ENCODE results near the gene MYOG.

MYOG gene

DNA sequence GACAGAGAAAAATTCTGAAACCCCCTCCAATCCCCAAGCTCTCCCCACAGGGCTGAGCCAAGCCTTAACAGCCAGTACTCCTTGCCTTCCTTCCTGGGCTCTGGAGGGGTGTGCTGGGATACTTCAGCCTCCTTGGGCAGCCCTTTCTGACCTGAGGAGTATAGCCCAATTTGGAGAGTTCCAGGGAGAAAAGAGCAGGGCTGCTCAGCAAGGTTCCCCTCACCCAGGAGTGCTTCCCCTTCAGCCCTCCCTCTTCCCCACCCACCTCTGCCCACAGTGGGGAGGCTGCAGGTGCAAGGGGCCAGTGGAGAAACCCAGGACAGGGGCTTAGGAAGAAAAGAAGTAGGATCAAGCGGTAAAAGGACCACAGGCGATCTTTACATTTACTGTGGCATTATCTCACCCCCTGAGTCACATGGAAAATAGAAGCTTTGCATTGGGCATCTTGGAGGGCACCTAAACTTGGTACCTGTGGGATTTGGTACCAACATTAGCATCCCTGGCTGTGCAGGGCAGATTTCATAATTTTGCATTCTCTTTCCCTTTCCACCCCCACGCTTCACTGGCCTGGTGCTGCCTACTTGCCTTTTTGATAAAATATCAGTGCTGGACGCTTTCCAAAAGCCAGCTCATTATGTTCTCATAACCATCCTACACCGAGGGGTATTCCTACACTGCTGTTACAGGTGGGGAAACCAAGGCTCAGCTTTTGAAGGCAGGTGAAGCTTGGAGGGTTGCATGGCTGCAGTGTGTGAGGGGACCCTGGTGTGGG is 38.9 kb upstream of the MYOG start:
- Mint-ChIP-seq H3K4me1 (ENCODE audit: low read depth in 2 of 2) (peaks cover 6 to 15% of the 10 kb centered on the region in 2 donors), H3K27ac (no peak overlapping the region), H3K27me3 (peaks cover 78 to 96% of the 10 kb centered on the region in 2 donors), H3K36me3 (ENCODE audit: insufficient read depth) (no peaks in the 10 kb centered on the region), H3K9me3 (no peaks in the 10 kb centered on the region), H3K4me3 (no peak overlapping the region)
- DNase-seq: no peak
- ATAC-seq (replicated peaks): no peak

DNA sequence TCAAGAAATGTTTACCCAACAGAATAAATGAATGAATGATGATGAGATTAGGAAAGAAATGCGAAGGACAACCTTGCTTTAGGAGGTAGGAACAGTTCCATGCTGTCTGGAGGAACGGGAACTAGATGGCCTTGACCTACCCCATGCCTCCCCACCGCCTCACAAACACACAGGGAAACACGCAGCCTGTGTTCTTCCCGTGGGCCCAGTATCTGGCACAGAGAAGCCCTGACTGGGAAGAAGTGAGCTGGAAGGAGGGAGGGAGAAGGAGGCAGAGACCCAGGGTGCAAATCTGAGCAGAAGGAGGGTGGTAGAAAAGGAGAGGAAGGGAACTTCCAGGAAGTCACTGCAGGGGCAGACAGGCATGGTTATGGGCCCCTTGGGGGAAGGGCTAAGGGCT is 38.2 kb upstream of the MYOG start:
- Mint-ChIP-seq H3K36me3 (ENCODE audit: insufficient read depth) (no peaks in the 10 kb centered on the region), H3K4me1 (ENCODE audit: low read depth in 2 of 2) (peaks cover 6 to 14% of the 10 kb centered on the region in 2 donors), H3K4me3 (no peak overlapping the region), H3K9me3 (no peaks in the 10 kb centered on the region), H3K27ac (no peak overlapping the region), H3K27me3 (peaks cover 71 to 96% of the 10 kb centered on the region in 2 donors)
- no peak for ATAC-seq (replicated peaks)
- no peak for DNase-seq

DNA sequence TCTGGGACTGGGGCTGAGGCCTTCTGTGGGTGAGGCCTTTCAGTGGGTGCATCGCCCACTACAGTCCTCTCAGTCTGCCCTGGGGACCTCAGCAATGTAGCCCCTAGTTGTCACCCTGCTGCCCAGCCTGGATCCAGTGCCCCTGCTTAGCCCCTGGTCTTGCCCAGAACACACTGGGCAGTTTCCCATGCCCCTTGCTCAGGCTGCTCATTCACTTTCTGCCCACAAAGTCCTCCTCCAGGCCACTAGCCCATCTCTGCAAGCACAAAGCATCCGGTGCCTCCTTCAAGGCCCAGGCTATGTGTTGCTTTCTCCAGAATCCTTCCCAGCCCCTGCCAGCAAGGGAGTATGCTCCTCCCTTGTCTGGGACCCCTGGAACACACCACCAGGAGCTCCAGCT is 36.3 kb upstream of the MYOG start:
- ATAC-seq (replicated peaks): no peak
- Mint-ChIP-seq H3K9me3 (no peaks in the 10 kb centered on the region), H3K27me3 (peaks cover 66 to 96% of the 10 kb centered on the region in 2 donors), H3K36me3 (ENCODE audit: insufficient read depth) (no peaks in the 10 kb centered on the region), H3K4me1 (ENCODE audit: low read depth in 2 of 2) (peaks cover 5 to 8% of the 10 kb centered on the region in 2 donors), H3K4me3 (no peak overlapping the region), H3K27ac (no peak overlapping the region)
- no peak for DNase-seq

DNA sequence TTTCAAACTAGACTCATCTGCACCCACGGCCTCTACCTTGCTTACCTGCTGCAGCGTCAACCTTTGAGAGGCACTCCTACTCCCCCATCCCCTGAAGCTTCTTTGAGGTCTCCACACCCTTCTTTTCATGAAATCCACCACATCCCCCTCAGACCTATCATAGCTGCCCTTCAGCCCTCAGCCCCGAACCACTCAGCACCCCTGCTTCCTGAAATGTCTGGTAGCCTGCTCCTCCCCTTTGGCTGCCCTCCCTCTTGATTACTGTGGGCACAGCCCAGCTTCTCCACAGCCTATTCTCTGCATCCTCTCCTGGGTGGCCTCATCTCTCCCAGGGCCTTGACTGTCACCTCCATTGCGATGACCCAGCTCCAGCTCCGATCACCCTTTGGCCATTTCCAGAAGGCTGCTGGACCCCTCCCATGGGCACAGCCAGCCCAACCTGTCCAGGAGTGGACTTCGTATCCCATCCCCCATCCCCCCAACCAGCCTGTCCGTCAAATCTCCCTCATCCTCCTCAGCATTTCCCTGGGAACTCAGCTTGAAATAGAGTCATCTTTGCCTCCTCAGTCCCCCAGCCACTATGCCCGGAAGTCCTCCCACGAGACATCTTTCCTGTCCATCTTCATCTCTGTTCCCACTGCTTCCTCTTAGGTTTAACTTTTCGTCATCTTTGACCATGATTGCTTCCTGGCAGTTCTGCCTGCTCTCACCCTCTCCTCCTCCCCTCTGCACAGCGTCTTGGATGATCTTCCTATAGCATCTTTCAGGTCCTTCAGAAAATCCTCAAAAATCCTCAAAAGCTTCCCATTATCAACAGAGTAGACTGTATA is 35.6 kb upstream of the MYOG start:
- ATAC-seq (replicated peaks) (no peak), DNase-seq (no peak)
- no peaks in the 10 kb centered on the region for H3K36me3 Mint-ChIP-seq (ENCODE audit: insufficient read depth)

DNA sequence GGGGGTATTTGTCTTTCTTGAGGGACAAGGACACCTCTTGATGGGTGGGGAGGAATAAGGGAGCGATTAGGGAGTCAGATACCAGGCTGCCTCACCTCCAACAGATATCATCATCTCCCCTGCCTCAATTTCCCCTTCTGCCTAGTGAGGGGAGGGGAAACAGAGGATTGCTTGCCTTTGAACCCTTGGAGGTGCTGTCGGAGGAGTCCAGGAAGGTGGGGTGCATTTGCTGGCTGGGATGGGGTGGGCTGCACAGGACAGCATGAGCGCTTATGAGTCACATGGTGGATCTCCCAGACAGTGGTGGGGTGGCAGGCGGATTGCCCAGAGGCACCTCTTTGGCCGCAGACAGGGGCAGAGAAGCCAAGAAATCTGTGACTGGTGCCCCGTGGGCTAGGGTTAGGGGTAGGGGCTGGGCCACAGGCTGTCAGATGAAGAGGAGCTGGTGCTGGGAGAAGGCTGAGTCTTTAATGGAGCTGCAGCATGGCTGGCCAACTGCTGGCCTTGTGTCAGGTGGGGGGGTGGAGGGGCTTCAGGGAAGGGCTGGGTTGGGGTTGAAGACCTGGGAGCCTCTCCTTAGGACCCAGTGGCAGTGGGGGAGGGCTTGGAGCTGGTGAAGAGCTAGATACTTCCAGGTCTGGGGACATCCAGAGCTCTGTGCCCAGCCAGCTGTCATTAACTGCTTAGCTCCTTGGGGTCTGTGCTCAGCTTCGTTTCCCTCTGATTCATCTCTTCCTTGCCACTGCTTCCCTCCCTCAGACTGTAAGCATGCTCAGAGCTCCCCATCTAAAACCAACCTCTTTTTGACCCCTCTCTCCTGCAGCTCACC is 34.7 kb upstream of the MYOG start:
- Mint-ChIP-seq H3K9me3 (no peaks in the 10 kb centered on the region), H3K4me1 (ENCODE audit: low read depth in 2 of 2) (peaks cover 0 to 4% of the 10 kb centered on the region in 2 donors), H3K27me3 (peaks cover 56 to 96% of the 10 kb centered on the region in 2 donors), H3K4me3 (no peak overlapping the region), H3K27ac (no peak overlapping the region), H3K36me3 (ENCODE audit: insufficient read depth) (no peaks in the 10 kb centered on the region)
- ATAC-seq (replicated peaks) (no peak), DNase-seq (no peak)

More for the DNA sequence above, 35.6 kb upstream of the MYOG start:
- Mint-ChIP-seq H3K27me3 (peaks cover 59 to 96% of the 10 kb centered on the region in 2 donors), H3K27ac (no peak overlapping the region), H3K4me1 (ENCODE audit: low read depth in 2 of 2) (peaks cover 0 to 4% of the 10 kb centered on the region in 2 donors), H3K4me3 (no peak overlapping the region), H3K9me3 (no peaks in the 10 kb centered on the region)

DNA sequence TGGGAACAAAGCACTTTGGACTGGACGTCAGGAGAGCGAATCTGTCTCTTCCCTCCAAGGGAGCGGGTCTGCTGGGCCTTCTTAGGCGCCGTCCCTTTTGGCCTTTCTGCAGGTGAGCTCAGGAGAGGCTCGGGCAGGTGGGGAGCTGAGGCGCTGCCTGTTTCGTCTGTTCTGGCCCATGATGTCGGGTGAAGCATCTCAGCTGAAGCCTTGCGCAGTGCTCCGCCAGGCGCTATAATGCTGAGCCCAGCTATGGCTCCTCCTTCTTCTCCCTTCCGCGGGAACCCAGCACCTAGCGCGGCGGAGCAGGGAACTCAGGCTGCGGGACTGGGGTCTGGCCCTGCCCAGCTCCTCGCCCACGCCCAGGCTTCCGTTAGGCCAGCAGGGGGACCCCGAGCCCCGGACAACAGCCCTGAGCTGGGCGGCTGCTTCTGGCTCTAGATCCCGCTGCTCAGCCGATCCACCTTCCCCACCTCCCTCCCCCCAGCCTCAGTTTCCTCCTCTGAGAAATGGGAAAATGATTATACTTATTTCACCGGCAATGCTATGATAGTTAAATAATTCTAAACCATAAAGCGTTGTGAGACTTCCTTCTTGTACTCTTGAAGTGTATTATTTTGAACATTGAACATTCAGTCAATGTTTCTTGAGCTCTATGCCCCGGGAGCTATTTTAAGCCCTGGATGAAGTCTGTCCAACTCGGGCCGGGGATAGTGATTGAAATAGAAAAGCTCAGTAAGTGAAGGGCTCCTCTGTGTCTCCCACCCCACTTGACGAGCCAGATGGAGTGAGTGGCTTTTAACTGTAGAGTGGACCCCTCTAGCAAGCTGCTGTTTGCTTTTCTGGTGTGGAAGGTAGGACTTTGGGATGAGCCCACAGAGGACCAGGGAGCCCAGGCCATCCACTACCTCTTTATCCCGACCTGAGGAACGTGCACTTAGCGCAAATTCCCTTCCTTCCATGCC is 32.1 kb upstream of the MYOG start:
- Mint-ChIP-seq H3K27ac (no peak overlapping the region), H3K4me1 (ENCODE audit: low read depth in 2 of 2) (peaks cover 0 to 4% of the 10 kb centered on the region in 2 donors), H3K36me3 (ENCODE audit: insufficient read depth) (no peaks in the 10 kb centered on the region), H3K9me3 (no peaks in the 10 kb centered on the region), H3K4me3 (no peak overlapping the region), H3K27me3 (peaks cover 35 to 72% of the 10 kb centered on the region in 2 donors)
- no peak for DNase-seq
- ATAC-seq (replicated peaks): no peak

DNA sequence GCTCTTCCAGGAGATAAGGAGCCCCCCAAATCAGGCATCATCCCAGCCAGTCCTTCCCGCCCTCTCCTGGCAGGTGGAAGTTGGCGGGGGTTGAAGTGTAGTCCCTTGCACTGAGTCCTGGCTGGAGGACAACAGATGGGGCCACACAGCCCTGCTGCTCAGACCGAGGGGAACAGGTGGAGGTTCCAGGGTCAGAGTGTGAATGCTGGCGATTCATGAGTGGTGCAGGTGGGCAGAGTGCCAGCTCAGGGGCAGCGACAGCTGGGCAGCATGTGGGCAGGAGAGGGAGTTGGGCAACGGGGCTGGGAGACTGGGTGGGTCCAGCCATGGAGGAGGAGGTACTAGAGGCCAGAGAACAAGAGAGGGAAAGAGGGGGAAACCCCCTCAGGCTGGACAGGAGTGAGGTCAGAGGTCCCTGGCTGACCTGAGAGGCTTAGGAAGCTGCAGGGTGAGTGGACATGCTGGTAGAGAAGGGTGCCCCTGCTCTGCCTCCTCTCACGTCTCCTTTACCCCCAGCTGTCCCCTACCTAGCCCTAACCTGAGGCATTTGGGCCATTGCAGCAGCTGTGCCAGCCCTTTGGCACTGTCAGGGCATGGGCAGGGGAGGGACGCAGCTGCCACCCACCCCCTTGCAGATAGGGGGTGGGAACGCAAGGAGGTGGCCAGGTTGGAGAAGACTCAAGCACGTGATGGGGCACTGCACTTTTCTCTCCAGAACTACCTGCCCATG is 30.4 kb upstream of the MYOG start:
- Mint-ChIP-seq H3K36me3 (ENCODE audit: insufficient read depth) (no peaks in the 10 kb centered on the region), H3K4me1 (ENCODE audit: low read depth in 2 of 2) (no peaks in the 10 kb centered on the region), H3K27ac (no peak overlapping the region), H3K9me3 (no peaks in the 10 kb centered on the region), H3K27me3 (peaks cover 28 to 57% of the 10 kb centered on the region in 2 donors), H3K4me3 (no peak overlapping the region)
- no peak for ATAC-seq (replicated peaks)
- no peak for DNase-seq

DNA sequence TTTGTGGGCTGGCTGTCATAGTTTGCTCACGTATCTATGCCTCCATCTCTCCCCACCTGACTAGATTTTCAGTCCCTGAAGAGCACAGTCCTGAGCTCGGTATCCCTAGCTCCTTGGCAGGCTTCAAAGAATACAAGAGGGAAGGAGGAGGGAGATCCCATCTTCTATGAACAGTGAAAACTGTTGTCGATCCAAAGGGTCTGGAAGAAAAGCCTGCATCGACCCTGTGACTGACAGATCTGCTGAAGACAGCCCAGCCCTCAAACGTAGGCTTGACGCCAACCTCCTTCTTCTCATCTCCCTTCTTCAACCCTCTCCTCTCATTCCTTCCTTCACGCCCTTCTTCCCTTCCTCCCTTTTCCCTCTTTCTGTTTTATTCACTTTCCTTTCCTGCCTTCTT is 28.4 kb upstream of the MYOG start:
- Mint-ChIP-seq H3K36me3 (ENCODE audit: insufficient read depth) (no peaks in the 10 kb centered on the region), H3K4me1 (ENCODE audit: low read depth in 2 of 2) (no peaks in the 10 kb centered on the region), H3K27ac (no peak overlapping the region), H3K9me3 (no peaks in the 10 kb centered on the region), H3K27me3 (peaks cover 29 to 46% of the 10 kb centered on the region in 2 donors), H3K4me3 (no peak overlapping the region)
- ATAC-seq (replicated peaks) (no peak), DNase-seq (no peak)

DNA sequence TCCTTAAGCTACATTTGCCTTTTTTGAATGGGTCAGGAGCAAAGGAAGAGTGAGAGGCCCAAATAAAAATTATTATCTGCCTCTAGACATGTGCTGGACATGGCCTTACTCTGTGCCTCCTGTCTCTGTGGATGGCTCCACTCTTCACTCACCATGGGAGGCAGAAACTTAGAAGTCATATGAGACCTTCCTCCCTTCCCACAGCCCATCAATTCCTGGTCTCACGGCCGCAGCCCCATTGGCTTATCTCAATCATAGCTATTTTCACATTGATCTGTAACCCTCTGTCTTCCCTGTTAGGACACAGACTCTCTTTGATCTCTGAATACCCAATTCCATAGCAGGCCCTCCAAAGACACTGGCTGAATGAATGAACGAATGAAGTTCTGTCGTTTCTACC is 27.5 kb upstream of the MYOG start:
- no peaks in the 10 kb centered on the region for H3K36me3 Mint-ChIP-seq (ENCODE audit: insufficient read depth)
- H3K4me3 Mint-ChIP-seq: no peak overlapping the region
- H3K27ac Mint-ChIP-seq: no peak overlapping the region
- no peaks in the 10 kb centered on the region for H3K4me1 Mint-ChIP-seq (ENCODE audit: low read depth in 2 of 2)
- peaks cover 32 to 46% of the 10 kb centered on the region in 2 donors for H3K27me3 Mint-ChIP-seq
- no peaks in the 10 kb centered on the region for H3K9me3 Mint-ChIP-seq
- ATAC-seq (replicated peaks): no peak
- DNase-seq: no peak

DNA sequence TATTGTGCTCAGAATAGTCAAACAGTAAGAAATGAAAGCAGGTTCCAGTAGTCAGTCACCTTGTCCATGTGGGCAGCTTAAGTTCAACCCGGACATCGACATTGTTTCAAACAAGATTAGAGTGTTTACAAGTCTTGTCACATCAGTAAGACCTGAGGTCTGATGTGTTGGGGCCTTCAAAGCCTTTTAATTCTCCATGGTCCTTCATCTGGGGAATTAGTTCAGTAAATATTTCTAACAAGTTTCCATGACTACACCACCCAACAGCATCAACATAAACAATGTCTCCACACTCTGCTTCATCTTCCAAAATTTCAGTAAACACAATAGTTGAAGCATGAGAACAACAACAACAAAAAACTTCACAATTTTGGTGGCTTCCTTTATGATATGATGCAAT is 26.7 kb upstream of the MYOG start:
- no peak for ATAC-seq (replicated peaks)
- Mint-ChIP-seq H3K9me3 (no peaks in the 10 kb centered on the region), H3K4me1 (ENCODE audit: low read depth in 2 of 2) (no peaks in the 10 kb centered on the region), H3K36me3 (ENCODE audit: insufficient read depth) (no peaks in the 10 kb centered on the region), H3K27me3 (peaks cover 34 to 46% of the 10 kb centered on the region in 2 donors), H3K4me3 (no peak overlapping the region), H3K27ac (no peak overlapping the region)
- no peak for DNase-seq

DNA sequence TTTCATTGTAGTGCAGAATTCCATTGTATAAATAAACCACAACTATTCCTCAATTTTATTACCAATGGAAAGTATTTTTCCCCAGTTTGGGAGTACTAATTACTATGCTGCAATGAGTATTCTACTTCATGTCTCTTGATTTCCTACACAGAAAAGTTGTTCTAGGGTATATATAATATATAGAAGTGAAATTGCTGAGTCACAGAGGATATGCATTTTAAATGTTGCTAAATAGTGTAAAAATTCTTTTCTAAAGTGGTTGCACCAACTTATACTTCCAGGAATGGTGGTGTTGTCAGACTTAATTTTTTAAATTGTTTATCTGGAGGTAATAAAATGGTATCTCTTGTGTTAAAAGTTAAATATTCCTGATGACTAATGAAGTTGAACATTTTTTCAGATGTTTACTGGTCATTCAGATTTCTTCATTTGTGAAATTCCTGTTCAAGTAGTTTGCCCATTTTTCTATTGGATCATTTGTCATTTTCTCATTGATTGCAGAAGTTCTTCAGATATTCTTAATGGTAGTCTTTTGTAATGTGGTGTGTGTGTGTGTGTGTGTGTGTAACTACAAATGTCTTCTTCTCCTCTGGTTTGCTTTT is 19.1 kb upstream of the MYOG start:
- peaks cover 4% of the 10 kb centered on the region for H3K36me3 Mint-ChIP-seq (ENCODE audit: insufficient read depth)
- ATAC-seq (replicated peaks) (no peak), DNase-seq (no peak)
- no peak overlapping the region for H3K4me3 Mint-ChIP-seq
- no peaks in the 10 kb centered on the region for H3K9me3 Mint-ChIP-seq
- H3K27ac Mint-ChIP-seq: no peak overlapping the region
- H3K27me3 Mint-ChIP-seq: peaks cover 67 to 83% of the 10 kb centered on the region in 2 donors
- H3K4me1 Mint-ChIP-seq (ENCODE audit: low read depth in 2 of 2): no peaks in the 10 kb centered on the region
